ENCODE measurements around the gene OR8B3.
A peak's percentile ranks its signal among the peaks of the same experiment; 100 is the strongest.
"Not testable (repeated sequence)": the region's sequence is repeated elsewhere in the genome, so short reads cannot be mapped to it uniquely, and the experiment has no call there.

Gene OR8B3

DNA sequence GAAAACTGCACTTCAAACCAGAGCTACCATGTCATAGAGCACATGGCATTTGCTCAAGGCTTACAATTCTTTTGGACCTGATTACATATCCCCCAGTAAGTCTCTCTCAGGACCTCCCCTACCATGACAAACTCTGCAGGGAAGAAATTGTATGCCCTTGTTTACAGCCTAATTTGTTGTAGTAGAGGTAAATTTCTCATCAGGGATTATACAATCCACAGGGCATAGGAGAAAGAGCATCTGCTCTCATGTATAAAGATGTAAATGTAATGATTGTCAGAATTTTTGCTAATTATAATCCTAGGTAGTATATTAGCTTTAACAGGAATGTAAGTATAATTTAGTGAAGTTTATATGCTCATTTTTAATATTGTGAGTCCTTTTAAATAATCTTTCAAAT is at the start of gene OR8B3:
Gene OR8B3, minus strand, starts transcription at position 101 of the 400 bp plus-strand sequence. CDS start 1,673 bp downstream, outside the sequence.
- no peak for DNase-seq (ENCODE audit: low spot score)

- no peak for DNase-seq (ENCODE audit: low spot score)
Measured at GRCh38 chr11:124446916-124447315, 48.1 kb upstream of the OR8B3 start.

GRCh38 chr11:124445646-124446150 is 46.9 kb upstream of the OR8B3 start, which contains the start of gene OR8B8:
OR8B8 (minus strand) TSS chr11:124445696; CDS start chr11:124441085, 4,611 bp downstream.
- DNase-seq (ENCODE audit: low spot score), result no peak

DNA sequence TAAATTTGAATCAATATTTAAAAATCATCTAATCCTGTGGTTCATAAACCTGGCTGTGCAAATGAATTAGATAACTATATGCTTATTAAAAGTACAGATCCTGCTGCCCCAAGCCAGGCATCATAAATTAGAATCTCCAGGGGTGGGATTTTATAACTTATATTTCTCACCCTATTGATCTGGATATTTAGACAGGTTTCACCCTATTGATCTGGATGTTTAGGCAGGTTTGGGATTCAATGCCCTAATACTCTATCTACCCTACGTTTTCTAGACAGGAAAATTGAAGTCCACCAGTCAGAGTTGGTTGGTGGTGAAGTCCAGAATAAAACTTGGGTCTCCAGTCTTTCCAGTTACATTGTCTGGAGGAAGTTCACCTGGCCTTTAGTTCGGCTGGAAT is 44.0 kb upstream of the OR8B3 start:
- no peak for DNase-seq (ENCODE audit: low spot score)

DNA sequence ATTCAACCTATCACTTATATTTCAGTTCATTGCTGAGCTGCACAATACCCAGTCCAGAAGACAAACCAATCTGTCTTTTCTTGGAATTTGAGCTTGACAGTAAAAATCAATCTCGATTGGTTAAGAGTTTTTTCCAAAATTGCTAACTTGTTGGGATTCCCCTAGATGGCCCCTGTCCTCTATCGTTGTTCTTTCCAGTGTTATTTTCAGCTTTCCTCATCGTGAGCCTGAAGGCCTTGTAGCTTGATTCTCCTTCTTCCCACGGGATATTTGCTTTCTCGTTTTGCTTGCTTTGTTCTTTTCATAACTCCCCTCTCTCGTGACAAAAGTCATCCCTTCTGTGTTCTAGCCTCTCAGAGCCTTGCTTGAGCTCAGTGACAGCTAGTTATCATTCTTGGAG is 43.6 kb upstream of the OR8B3 start:
- DNase-seq (ENCODE audit: low spot score), result no peak

DNA sequence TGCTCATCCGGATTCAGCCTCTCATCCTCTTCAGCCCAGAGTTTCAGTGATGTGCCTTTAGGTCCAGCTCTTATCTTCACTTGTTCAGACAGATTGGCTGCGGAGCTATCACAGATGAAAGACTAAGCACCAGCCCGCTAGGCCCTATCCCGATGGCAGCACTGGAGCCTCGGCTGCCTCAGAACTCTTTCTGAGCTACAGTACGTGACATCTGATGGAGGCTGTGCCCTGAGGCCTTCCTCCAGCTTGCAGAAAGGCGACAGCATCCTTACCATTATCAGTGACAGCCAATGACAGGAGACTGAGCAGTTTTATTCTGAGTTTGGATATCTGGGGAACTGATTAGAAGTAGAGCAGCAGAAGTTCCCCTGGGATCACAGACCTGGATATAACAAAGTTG is 42.7 kb upstream of the OR8B3 start:
- DNase-seq (ENCODE audit: low spot score), result no peak

GRCh38 chr11:124441081-124441480 is 42.3 kb upstream of the OR8B3 start:
- no peak for DNase-seq (ENCODE audit: low spot score)

DNA sequence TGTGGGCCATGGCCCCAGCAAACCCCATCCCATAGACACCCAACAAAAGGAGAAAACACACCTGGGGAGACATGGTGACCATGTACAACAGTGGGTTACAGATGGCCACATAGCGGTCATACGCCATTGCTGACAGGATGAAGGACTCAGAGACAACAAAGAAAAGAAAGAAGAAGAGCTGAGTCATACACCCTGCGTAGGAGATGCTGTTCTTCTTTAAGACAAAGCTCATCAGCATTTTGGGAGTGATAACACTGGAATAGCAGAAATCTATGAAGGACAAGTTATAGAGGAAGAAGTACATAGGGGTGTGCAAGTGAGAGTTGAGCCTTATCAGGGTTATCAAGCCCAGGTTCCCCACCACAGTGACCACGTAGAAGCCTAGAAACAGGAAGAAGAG is 41.8 kb upstream of the OR8B3 start:
- no peak for DNase-seq (ENCODE audit: low spot score)

DNA sequence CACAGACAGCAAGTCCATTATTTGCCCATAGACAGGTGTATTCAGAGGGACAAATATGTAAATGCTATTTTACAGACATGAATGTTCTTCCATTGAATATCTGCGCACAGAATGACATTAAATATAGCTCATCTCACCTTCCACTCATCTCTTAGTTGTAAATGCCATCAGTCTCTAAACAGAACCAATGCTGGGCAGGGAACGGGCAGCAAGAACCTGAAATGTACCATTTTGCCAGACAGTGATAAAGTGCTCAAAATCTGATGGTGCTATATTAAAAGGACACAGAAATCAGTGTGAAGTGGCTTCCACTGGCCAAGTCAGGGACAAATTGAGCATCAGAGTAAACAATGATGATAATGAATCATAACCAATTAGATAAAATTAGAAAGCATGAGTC is 35.9 kb upstream of the OR8B3 start:
- DNase-seq (ENCODE audit: low spot score), result no peak

DNA sequence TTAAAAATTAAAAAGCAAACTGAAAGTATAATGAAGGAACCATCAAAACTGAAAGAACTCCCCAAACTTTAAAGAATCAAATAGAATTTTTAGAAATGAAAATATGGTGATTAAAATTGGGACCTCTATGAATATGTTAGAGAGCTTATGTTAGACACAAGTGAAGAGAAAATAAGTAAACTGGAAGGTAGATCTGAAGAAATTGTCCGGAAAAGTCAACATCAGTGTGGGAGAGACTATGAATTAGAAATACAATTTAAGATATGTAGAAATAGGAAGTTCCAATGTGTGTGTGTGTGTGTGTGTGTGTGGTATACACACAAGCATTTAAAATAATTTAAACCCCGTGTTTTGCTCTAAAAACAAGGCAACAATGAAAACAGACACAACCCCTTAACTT is 30.8 kb upstream of the OR8B3 start:
- DNase-seq (ENCODE audit: low spot score), result no peak

DNA sequence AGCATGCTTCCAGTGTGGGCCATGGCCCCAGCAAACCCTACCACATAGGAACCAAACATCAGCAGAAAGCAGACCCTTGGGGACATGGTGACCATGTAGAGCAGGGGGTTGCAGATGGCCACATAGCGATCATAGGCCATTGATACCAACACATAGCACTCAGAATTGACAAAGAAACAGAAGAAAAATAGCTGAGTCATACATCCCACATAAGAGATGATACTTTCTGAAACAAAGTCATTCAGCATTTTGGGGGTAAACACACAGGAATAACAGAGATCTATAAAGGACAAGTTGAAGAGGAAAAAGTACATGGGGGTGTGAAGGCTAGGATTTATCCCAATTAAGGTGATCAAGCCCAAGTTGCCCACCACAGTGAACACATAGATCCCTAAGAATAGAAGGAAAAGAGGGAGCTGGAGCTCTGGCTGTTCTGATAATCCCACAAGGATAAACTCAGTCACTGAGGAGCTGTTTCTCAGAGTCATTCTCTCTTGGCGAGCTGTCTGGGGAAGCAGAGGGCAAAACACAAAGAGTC is 25.6 kb upstream of the OR8B3 start, which contains the start of gene OR8B4:
Gene OR8B4, minus strand, starts transcription at position 488 of the 538 bp plus-strand sequence. Its CDS starts 0 bp downstream, at position 488.
- no peak for DNase-seq (ENCODE audit: low spot score)

DNA sequence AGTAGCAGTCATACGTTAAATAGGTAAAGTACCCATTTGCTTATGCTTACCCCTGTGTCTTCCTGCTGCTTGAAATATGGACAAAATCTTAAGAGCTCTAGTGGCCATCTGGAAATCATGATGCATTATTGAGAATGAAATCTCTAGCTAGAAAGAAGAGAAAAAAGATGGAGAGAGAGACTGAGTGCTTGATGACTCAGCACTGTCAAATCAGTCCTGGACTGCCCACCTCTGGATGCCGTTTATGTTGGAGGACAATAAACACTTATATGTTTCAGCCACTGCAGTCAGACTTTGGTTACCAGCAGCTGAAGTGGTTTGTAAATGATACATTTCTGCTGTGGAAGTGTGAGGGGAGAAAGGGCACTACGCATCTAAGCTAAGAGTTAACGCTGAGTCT is 22.2 kb upstream of the OR8B3 start:
- DNase-seq (ENCODE audit: low spot score), result no peak

- peak; percentile 50 for DNase-seq (ENCODE audit: low spot score)
Measured at GRCh38 chr11:124415356-124415923, 16.6 kb upstream of the OR8B3 start.

- DNase-seq (ENCODE audit: low spot score), result no peak
Measured at GRCh38 chr11:124409906-124410305, 11.1 kb upstream of the OR8B3 start.

GRCh38 chr11:124405581-124405980 is 6.8 kb upstream of the OR8B3 start:
- DNase-seq (ENCODE audit: low spot score), result no peak

DNA sequence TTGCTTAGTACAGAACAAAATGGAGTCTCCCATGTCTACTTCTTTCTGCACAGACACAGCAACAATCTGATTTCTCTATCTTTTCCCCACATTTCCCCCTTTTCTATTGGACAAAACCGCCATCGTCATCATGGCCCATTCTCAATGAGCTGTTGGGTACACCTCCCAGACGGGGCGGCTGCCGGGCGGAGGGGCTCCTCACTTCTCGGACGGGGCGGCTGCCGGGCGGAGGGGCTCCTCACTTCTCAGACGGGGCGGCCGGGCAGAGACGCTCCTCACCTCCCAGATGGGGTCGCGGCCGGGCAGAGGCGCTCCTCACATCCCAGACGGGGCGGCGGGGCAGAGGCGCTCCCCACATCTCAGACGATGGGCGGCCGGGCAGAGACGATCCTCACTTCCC is 4.4 kb upstream of the OR8B3 start:
- not testable (repeated sequence) for DNase-seq (ENCODE audit: low spot score)

- peak; percentile 80 for DNase-seq (ENCODE audit: low spot score)
Measured at GRCh38 chr11:124402326-124402922, 3.6 kb upstream of the OR8B3 start.

DNA sequence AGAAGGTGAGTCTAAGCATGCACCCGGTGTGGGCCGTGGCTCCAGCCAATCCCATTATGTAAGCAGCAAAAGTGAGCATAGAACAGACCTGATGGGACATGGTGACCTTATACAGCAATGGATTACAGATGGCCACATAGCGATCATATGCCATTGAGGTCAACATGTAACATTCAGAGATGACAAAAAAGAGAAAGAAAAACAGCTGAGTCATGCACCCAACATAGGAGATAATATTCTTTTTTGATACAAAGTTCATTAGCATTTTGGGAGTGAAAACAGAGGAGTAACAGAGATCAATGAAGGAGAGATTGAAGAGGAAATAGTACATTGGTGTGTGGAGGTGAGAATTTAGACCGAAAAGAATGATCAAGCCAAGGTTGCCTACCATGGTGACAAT is 2.0 kb downstream of the OR8B3 start:
- DNase-seq (ENCODE audit: low spot score), result not testable (repeated sequence)

GRCh38 chr11:124394408-124394807 is 4.4 kb downstream of the OR8B3 start:
- no peak for DNase-seq (ENCODE audit: low spot score)

DNA sequence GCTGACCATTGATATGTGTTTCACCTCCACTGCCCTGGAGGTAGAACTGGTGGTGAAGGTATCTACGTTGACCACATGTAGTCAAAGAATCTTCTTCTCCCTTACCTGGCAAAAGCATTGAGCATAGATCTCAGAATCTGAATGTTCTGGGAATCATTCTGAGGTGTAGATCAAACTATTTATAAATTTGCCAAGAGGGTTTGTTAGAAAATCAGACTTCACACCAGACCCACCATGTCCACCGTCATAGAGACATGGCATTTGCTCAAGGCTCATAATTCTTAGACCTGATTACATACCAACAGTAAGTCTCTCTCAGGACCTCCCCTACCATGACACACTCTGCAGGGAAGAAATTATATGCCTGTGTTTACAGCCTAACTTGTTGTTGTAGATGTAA is 14.4 kb downstream of the OR8B3 start, which contains the start of gene OR8B2:
Gene OR8B2, minus strand, starts transcription at position 101 of the 400 bp plus-strand sequence. CDS start 1,156 bp downstream, outside the sequence.
- DNase-seq (ENCODE audit: low spot score), result no peak

DNA sequence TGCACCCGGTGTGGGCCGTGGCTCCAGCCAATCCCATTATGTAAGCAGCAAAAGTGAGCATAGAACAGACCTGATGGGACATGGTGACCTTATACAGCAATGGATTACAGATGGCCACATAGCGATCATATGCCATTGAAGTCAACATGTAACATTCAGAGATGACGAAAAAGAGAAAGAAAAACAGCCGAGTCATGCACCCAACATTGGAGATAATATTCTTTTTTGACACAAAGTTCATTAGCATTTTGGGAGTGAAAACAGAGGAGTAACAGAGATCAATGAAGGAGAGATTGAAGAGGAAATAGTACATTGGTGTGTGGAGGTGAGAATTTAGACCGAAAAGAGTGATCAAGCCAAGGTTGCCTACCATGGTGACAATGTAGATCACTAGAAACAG is 16.0 kb downstream of the OR8B3 start:
- not testable (repeated sequence) for DNase-seq (ENCODE audit: low spot score)

DNA sequence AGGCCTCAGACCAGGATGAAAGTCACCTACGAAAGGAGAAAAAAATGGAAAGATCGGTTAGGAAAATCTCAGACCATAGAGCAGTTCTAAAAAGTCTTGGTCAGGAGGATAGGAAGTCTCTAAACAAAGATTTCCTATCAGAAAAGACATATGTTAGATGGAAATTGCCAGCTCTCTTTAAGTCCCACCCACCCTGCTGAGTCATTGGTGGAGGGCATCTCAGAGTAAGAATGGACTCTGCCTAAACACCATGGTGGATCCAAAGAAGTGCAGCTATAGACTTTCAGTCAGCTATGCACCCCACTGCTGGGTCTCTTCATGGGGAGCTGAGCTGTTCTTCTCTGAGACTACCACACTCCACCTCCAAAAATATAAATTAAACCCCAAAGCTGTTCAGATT is 18.2 kb downstream of the OR8B3 start:
- DNase-seq (ENCODE audit: low spot score), result no peak

DNA sequence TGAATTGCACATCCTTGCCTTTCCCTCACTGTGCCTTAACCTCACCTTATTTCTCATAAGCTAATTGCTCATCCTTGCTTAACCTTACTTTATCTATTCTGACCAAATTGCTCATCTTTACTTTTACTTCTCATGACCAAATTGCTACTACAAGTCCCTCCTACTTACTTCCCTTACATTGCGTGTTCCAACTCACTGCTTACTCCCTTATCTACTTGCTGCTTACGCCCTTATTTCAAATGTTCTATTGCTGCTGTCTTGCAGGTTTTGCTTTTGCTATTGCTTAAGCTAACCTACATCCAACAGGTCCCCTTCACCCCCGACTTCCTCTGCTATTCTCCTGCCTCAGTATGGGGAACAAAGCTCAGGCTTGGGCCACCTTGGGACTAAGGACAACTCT is 22.5 kb downstream of the OR8B3 start:
- no peak for DNase-seq (ENCODE audit: low spot score)
